CD1c-positive myeloid dendritic cell (primary cell): ENCODE measurements around the gene BAZ1B.
"Not testable (repeated sequence)": the region's sequence is repeated elsewhere in the genome, so short reads cannot be mapped to it uniquely, and the experiment has no call there.

Experiments used
- DNase-seq: peaks from one replicate; pipeline ENCODE4 v3.0.0-alpha.2; 2016; ENCODE audit errors: extremely low spot score

The BAZ1B gene

GRCh38 chr7:73443548-73444255, 78.4 kb downstream of the BAZ1B start:
- no peak for DNase-seq

DNA sequence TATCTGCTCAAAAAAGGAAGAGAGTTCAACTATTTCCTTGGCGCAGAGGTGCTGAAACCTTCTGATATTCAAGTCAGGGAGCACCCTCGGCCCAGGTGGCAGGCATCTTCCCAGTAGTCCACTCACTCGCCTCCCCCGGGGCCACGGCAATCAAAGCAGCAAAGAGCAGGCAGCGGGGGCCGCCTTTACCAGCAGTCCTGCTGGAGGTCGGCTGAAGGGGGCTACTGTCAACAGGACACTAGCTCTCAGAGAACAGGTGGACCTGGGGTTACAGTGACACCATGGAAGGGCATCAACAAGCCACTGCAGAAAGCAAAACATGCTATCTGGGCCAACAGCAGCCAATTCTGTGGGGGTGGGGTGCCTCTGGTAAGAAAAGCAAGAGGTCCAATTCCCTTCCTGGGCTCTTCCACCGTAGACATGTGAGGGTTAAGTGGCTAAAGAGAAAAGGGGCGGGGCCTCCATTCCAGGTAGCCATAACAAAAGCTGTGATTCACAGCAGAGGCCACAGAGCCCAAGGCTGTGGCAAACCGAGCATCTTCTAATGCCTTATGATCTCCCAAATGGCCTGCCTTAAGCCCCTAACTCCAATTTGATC, 79.1 kb downstream of the BAZ1B start:
- no peak for DNase-seq

DNA sequence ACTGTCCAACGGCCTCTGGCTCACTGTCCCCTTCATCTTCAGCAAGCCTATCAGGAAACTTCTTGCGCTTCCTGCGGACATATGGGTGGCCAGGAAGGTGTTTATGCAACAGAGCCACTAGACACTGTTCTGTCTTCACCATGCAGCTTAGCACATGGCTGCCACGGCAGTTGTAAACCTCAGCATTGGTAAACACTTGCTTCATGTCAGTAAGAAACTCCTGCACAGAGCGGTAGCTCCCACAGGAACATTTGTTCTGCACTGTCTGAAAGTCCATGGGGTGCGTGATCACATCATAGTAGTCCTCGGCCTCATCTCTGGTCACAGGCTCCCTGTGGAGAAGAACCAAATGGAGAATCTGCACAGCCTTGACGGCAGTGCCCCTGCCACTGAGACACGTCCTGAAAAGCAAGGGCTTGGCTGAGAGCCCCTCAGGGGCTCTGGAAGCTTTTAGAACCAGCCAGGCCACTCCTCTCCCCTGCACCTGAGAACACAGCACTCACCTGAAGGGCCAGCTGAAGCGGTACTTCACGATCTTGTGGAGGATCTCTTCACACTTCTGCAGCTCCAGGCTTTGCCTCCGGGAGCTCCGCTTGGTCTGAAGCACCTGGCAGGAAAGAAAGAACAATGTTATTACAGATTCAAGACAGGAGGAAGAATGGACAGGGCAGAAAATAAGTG, 79.7 kb downstream of the BAZ1B start:
- no peak for DNase-seq

DNA sequence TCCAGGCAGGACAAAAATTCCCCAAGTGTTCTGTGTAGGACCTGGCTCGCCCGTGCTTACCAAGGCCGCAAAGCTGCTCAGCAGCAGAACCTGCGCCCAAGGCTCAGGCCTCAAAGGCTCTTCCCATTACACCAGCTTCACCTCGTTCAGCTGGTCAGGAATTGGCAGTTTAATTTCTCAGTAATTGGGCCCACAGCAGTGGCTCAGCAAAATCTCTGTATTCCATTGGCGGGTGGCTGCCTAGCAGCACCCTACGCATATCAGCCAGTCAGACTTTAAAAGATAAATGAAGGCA, 82.7 kb downstream of the BAZ1B start:
- no peak for DNase-seq

DNA sequence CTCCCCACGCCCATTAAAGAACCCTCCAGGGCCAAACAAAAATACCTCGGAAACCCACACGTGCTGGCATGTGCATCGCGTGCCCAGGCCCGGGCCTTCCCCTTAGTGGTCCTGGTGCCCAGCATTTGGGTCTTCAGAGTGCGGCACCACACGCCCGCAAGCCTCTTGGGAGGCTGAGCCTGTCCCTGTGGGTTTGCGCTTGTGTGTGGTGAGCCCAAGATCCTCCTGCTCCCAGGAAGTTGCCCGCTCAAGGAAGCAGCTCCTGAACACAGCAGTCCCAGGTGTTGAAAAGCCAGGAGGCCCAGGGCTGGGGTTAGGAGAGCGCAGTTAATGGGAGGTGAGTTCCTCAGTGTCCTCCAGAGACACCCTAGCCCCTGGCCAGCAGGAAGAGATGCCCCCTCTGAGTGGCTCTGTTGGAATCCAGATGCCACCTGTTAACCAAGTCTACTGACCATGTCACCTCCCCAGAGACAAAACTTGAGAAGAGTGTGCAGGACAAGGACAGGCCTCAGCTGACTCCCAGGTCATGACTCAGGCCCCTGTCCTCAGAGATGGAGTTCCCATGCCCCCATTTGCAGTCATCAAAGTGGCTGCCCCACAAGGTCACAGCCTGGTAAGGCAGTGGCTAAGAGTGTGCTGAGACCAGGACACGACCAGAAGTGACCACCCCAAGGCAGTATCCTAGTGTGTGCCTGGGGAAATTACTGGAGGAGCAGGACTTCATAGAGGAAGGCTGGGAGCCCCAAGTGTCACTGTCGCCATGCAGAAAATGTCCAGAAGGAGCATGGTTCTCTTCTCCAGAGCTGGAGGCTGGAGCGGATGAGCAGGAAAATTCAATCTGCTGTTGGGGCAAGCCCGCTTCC, 83.3 kb downstream of the BAZ1B start:
- DNase-seq = no peak

DNA sequence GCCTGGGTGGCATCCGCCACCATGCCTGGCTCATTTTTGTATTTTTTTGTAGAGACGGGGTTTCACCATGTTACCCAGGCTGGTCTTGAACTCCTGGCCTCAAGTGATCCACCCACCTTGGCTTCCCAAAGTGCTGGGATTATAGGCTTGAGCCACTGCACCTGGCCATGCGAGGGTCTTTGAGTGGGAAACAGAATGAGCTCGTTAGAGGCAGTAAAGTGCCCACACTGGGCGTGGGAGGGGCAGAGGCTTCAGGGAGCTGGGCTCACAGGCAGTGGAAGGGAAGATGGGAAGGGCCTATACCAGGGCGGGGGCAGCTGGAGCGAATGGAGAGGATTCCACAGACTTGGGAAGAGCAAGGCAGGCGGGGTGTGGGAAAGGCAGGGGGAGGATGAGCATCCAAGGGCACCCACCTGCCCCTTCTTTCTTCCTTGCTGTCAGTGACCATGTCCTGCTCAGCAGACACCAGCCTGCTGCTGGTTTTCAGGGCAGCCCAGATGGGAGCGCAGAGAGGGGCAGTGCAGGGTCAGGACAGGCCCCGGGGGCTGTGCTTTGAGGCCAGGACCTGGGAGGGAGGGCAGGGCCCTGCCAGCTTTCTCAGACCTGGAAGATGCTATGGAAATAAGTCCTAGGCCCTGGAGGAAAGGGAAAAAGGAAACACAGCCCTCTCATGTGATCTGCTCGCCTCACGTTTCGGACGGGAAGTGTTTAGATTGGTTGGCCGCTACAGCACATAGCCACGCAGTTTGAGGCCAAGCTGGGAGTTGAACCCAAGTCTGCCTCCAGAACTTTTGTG, 84.3 kb downstream of the BAZ1B start:
- no peak for DNase-seq

GRCh38 chr7:73437091-73437490, 85.0 kb downstream of the BAZ1B start:
- no peak for DNase-seq

DNA sequence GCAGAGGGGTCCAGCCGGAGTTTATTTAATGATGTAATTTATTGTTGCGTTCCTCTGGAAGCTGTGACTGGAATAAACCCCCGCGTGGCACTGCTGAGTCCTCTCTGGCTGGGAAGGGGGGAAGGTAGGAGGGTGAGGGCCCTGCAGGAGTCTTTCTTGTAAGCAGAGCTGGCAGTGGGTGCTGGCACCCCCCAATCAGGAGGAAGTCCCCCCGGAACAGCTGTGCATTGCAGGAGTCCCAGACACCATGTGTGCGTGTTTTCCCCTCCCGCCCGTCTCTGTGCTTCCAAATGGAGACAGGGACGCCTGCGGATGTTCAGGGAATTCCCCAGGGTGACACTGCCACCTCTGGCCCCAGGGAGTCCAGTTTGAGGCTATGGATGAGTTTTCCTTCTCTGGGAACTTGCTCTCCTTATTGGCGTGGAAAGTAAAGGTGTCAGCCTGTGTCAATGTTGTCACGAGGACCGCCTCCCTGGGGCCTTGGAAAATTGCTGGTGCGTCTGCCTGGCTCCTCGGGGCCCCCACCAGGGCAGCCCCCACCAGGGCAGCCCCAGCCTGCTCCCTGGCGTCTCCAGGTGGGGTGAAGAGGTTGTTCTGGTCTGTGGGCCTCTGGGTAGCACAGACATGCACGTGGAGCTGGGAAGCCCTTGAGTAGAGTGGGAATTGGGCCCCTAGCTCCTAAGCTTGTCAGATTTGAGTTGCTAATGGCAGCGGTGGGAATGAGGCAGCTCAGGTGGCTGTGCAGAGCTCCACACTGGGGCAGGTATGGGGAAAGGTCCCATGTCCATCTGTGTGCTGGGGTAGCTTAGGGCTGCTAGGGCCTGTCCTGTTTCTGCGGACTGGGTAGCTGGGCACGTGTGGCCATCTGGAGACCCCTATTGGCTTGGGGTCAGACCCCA, 85.8 kb downstream of the BAZ1B start:
- DNase-seq = no peak

DNA sequence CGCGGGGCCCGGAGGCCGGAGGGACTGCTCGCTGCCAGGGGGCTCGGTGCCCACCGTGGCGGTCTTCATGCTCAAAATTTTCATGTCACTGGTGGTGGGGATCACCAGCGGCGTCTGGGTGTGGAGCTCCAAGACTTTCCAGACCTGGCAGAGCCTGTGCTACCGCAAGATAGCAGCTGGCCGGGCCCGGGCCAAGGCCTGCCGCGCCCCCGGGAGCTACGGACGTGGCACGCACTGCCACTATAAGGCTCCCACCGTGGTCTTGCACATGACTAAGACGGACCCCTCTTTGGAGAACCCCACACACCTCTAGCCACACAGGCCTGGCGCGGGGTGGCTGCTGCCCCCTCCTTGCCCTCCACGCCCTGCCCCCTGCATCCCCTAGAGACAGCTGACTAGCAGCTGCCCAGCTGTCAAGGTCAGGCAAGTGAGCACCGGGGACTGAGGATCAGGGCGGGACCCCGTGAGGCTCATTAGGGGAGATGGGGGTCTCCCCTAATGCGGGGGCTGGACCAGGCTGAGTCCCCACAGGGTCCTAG, 86.6 kb downstream of the BAZ1B start:
- DNase-seq = no peak

GRCh38 chr7:73434701-73435069, 87.4 kb downstream of the BAZ1B start:
- DNase-seq = no peak

DNA sequence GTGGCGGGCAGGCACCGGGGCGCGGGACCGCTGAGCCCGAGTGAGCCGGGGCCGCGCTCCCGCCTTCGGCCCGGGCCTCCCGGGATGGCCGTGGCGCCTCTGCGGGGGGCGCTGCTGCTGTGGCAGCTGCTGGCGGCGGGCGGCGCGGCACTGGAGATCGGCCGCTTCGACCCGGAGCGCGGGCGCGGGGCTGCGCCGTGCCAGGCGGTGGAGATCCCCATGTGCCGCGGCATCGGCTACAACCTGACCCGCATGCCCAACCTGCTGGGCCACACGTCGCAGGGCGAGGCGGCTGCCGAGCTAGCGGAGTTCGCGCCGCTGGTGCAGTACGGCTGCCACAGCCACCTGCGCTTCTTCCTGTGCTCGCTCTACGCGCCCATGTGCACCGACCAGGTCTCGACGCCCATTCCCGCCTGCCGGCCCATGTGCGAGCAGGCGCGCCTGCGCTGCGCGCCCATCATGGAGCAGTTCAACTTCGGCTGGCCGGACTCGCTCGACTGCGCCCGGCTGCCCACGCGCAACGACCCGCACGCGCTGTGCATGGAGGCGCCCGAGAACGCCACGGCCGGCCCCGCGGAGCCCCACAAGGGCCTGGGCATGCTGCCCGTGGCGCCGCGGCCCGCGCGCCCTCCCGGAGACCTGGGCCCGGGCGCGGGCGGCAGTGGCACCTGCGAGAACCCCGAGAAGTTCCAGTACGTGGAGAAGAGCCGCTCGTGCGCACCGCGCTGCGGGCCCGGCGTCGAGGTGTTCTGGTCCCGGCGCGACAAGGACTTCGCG, 88.0 kb downstream of the BAZ1B start:
- no peak for DNase-seq

GRCh38 chr7:73432676-73433075, 89.4 kb downstream of the BAZ1B start:
- no peak for DNase-seq

GRCh38 chr7:73431041-73431835, 90.9 kb downstream of the BAZ1B start:
- DNase-seq = no peak

- not testable (repeated sequence) for DNase-seq
Measured at GRCh38 chr7:73430540-73430939, 91.6 kb downstream of the BAZ1B start.

DNA sequence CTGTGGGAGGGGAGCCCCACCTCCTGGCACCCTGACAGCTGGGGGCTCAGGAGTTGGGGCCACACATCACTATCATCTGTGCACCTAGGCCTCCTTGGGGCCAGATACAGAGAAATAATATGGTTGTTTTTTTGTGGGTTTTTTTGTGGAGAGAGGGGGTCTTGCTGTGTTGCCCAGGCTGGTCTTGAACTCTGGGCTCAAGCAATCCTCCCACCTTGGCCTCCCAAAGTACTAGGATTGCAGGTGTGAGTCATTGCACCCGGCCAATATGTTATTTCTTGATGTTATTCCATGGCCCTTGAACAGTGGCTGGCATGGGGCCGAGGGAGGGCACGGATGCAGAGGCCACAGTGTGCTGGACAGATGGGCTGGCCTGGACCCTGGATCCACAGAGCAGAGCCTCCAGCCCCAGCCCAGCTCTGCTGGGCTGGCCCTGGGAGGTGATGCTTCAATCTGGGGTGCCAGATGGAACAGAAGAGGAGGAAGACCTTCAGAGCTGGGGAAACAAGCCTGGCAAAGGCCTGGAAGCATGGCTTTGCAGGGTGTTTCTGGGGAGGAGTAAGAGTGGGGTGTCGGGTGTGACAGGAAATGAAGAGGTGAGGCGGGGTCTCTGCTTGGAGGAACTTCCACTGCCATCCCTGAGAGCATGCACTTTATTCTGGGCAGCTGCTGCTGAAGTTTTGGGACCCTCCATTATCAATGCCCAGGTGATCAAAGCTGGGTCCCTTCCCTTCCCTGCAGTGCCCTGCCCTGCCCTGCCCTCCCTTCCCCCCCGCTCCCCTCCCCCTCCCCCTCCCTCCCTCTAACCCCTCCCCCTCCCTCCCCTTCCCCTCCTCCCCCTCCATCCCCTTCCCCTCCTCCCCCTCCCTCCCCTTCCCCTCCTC, 92.2 kb downstream of the BAZ1B start:
- no peak for DNase-seq

- DNase-seq = no peak
Measured at GRCh38 chr7:73429215-73429614, 92.9 kb downstream of the BAZ1B start.

DNA sequence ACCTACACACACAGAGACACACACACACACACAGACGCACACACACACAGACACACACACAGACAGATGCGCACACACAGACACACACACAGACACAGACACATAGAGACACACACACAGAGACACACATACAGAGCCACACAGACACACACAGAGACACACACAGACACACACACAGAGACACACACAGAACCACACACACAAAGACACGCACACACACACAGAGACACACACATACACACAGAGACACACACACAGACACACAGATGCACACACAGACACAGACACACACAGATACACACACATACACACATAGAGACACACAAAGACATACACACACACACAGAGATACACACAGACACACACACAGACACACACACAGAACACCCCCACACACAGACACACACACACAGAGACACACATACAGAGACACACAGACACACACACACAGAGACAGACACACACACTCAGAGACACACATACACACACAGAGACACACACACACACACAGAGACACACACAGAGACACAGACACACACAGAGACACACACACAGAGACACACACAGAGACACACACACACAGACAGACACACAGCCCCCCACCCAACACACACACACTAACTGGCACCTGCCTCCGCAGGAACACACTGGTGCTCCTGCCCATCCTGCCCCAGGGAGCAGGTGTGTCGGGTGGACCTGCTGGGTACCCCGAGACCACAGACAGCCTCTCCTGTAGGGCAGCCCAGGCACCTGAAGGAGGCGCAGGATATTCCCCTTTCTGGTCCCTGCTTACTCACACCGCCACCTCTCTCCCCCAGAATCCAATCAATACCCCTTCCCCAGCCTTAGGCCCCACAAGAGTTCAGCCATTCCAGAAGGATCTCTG, 93.9 kb downstream of the BAZ1B start:
- no peak for DNase-seq
